ENCODE measurements around the gene PLCL2. TPM values are rescaled to one million over a fixed set of nuclear protein-coding genes. Genes with fewer than 3 reads are reported as not detected.

PLCL2 gene
- total and polyA plus RNA-seq, 2 experiments from 2014 or later = 1.6 to 9.7 TPM

GRCh38 chr3:16910207-16910606 lies 25.5 kb downstream of the PLCL2 start:
- no peak for TF ChIP-seq CREB1 (CRISPR knock-in tag; IDR thresholded peaks at IDR 0.05; ENCODE audit: low read depth)
- TF ChIP-seq ZNF114 (CRISPR knock-in tag; IDR thresholded peaks at IDR 0.05) = no peak
- no peak for TF ChIP-seq REST (IDR thresholded peaks at IDR 0.05; ENCODE audit: unreplicated experiment)
- no peak for TF ChIP-seq POLR2AphosphoS5 (IDR thresholded peaks at IDR 0.05; ENCODE audit: low read depth)
- TF ChIP-seq STAT1 (IDR thresholded peaks at IDR 0.05; ENCODE audit: unreplicated experiment) = no peak
- no peak for TF ChIP-seq EZH2phosphoT487 (IDR thresholded peaks at IDR 0.05; ENCODE audit: unreplicated experiment)
- TF ChIP-seq JUNB (IDR thresholded peaks at IDR 0.05; ENCODE audit: unreplicated experiment) = no peak
- no peak for TF ChIP-seq ZNF462 (CRISPR knock-in tag; IDR thresholded peaks at IDR 0.05)
- TF ChIP-seq CTCF (conservative IDR thresholded peaks at IDR 0.05; ENCODE audit: low read depth in 2 of 2) = no peak
- no peak for TF ChIP-seq ETS1 (IDR thresholded peaks at IDR 0.05)
- no peak overlapping the region for H3K4me2 ChIP-seq
- H3K27ac Mint-ChIP-seq = no peak overlapping the region
- no peaks in the 10 kb centered on the region for H3K36me3 Mint-ChIP-seq (ENCODE audit: low read depth)
- no peak overlapping the region for H2AFZ ChIP-seq
- ATAC-seq (no peak), DNase-seq (ENCODE audit: low spot score) (no peak)
- no peaks in the 10 kb centered on the region for H3K9me3 Mint-ChIP-seq
- no peaks in the 10 kb centered on the region for H4K20me1 ChIP-seq (replicated peaks; ENCODE audit: insufficient read depth)
- no peaks in the 10 kb centered on the region for H3K27me3 Mint-ChIP-seq (ENCODE audit: insufficient read depth, low read depth, poor library complexity)
- H3K27ac ChIP-seq (ENCODE audit: low read depth) = no peak overlapping the region
- H3K9me2 ChIP-seq (ENCODE audit: insufficient read depth) = no peaks in the 10 kb centered on the region
- no peaks in the 10 kb centered on the region for H3K36me3 ChIP-seq (ENCODE audit: insufficient read depth)
- peaks cover 6% of the 10 kb centered on the region for H3K4me1 Mint-ChIP-seq
- H3K4me3 Mint-ChIP-seq = no peak overlapping the region
- H3K79me2 ChIP-seq (replicated peaks; ENCODE audit: insufficient read depth) = peaks cover 3% of the 10 kb centered on the region; the same call in 1 of the 2 replicates
- no peak overlapping the region for H3K4me3 ChIP-seq
- no peaks in the 10 kb centered on the region for H3F3A ChIP-seq (replicated peaks; ENCODE audit: low read depth)
- H3K4me1 ChIP-seq (ENCODE audit: insufficient read depth) = peaks cover 22% of the 10 kb centered on the region
- H3K27me3 ChIP-seq (ENCODE audit: insufficient read depth) = no peaks in the 10 kb centered on the region

All from GM23338 (cell line).